PC-3 (cell line): Measurements from ENCODE around the gene ZNF324B. TPM values are rescaled to one million over a fixed set of nuclear protein-coding genes. Genes with fewer than 3 reads are reported as not detected.

ENCODE experiments used
- ATAC-seq: fragments of 200-7000 bp; cut with Tn5 transposase; 2 replicates; pipeline ENCODE4 v1.9.1; 2020; ENCODE audit warnings: mild to moderate bottlenecking, moderate library complexity
- BruUV-seq: library from RNA; stranded (reverse); fragments of 400-500 nt; replicated peaks from 2 replicates; lab custom pipeline; 2021; lab: Mats Ljungman, UMichigan
- CTCF ChIA-PET: fragments of 300-600 bp; sonication (Branson Sonifier 250); formaldehyde crosslinking; loops from one replicate; lab custom pipeline; 2022; ENCODE audit warnings: antibody characterized with exemption; lab: Charles Lee
- POLR2A ChIA-PET: fragments of 300-600 bp; sonication (Branson Sonifier 250); formaldehyde crosslinking; loops from one replicate; lab custom pipeline; 2022; ENCODE audit warnings: antibody characterized with exemption; ENCODE audit not compliant: unreplicated experiment; lab: Charles Lee
- DNase-seq: peaks from one replicate; pipeline ENCODE4 v3.0.0-alpha.2; 2015
- H2AFZ ChIP-seq: fragments of 300-600 bp; sonication (generic); 2 replicates; pipeline ENCODE4 v1.6.0; 2016; ENCODE audit warnings: antibody characterized with exemption, low read length
- H3F3A ChIP-seq: fragments of 300-600 bp; sonication (generic); one replicate; pipeline ENCODE4 v1.6.0; 2017; ENCODE audit warnings: antibody characterized with exemption, low read length, control low read depth, mild to moderate bottlenecking; ENCODE audit not compliant: unreplicated experiment
- H3K27ac ChIP-seq: fragments of 300-600 bp; sonication (generic); 2 replicates; pipeline ENCODE4 v1.5.1; 2016; ENCODE audit warnings: mild to moderate bottlenecking, low read length
- H3K27me3 ChIP-seq: fragments of 300-600 bp; sonication (generic); 2 replicates; pipeline ENCODE4 v1.6.1; 2016; ENCODE audit warnings: low read length, mixed read lengths
- H3K36me3 ChIP-seq: fragments of 300-600 bp; sonication (generic); 2 replicates; pipeline ENCODE4 v1.6.1; 2016; ENCODE audit warnings: low read depth, mixed run types, low read length, mixed read lengths
- H3K4me1 ChIP-seq: fragments of 300-600 bp; sonication (generic); 2 replicates; pipeline ENCODE4 v1.5.1; 2016; ENCODE audit warnings: low read length; ENCODE audit not compliant: insufficient read depth
- H3K4me2 ChIP-seq: fragments of 300-600 bp; sonication (generic); 2 replicates; pipeline ENCODE4 v1.6.0; 2016; ENCODE audit warnings: low read length
- H3K4me3 ChIP-seq: fragments of 300-600 bp; sonication (generic); 2 replicates; pipeline ENCODE4 v1.5.1; 2016; ENCODE audit warnings: mild to moderate bottlenecking, low read length, mixed read lengths
- H3K79me2 ChIP-seq: fragments of 300-600 bp; sonication (generic); 2 replicates; pipeline ENCODE4 v1.6.1; 2017; ENCODE audit warnings: low read length, mixed read lengths
- H3K9ac ChIP-seq: fragments of 300-600 bp; sonication (generic); 2 replicates; pipeline ENCODE4 v1.6.0; 2016; ENCODE audit warnings: mild to moderate bottlenecking, low read length
- H3K9me2 ChIP-seq: fragments of 300-600 bp; sonication (generic); replicated peaks from 2 replicates; pipeline ENCODE4 v1.6.1; 2016; ENCODE audit warnings: mixed run types, low read length, mixed read lengths
- H3K9me3 ChIP-seq: fragments of 300-600 bp; sonication (generic); 2 replicates; pipeline ENCODE4 v1.6.1; 2016; ENCODE audit warnings: low read length, mixed read lengths
- H4K20me1 ChIP-seq: fragments of 300-600 bp; sonication (generic); 2 replicates; pipeline ENCODE4 v1.6.1; 2016; ENCODE audit warnings: low read length, mixed read lengths
- EZH2 ChIP-seq: fragments of 300-600 bp; sonication (generic); IDR thresholded peaks from one replicate; pipeline ENCODE4 v1.6.1; 2017; ENCODE audit warnings: antibody characterized with exemption, mild to moderate bottlenecking, low read length; ENCODE audit not compliant: unreplicated experiment
- EZH2phosphoT487 ChIP-seq: fragments of 300-600 bp; sonication (generic); IDR thresholded peaks from 2 replicates; pipeline ENCODE4 v1.6.1; 2018; ENCODE audit warnings: mild to moderate bottlenecking, antibody characterized with exemption, low read length, borderline replicate concordance
- intact Hi-C: fragments of 100-400 bp; cut with micrococcal nuclease; formaldehyde crosslinking; loops from 2 replicates; pipeline ENCODE4 v1.9.0; 2023
- total RNA-seq: library from RNA; depleted of rRNA; stranded (reverse); fragments of >200 nt; gene quantifications from 2 replicates; pipeline ENCODE4 v1.2.3, GENCODE V29; 2014
- TF ChIP-seq, protein P1 (sequence below): fragments of 300-600 bp; sonication (generic); conservative IDR thresholded peaks from 2 replicates; pipeline ENCODE4 v1.5.1; 2017; ENCODE audit warnings: antibody characterized with exemption, low read depth, mild to moderate bottlenecking, low read length

ZNF324B gene
- total RNA-seq, 1 experiment from 2014 or later, result 11.2 TPM

DNA sequence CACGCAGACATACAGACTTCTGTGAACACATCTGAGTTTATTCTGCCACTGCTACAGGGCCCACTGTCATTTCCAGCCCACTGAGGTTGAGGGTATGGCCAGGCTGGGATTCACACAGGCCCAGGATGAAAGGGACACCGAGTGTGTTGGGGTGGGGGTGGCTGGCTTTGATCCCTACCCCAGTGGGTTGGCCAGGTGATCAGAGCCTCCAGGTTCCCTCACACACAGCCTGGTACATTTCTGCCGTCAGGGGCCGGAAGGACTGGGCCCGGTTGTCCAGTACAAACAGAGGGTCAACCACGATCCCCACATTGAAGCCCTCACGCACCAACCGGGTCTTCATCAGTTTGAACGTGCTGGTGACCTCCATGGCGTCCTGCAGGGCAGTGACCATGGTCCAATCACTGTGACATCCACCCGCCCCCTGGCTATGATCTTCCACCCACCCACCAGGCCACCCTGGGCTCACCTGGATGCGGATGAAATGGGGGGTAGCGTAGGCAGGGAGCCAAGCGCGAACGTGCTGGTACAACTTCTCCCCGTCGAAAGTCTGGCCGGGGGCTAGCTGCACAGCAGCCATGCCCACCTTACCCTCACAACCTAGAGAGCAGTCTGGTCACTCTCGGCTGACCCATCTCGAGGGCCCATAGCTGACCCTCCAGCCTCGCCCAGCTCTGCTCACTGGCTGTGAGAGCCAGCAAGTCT, 47.0 kb downstream of the ZNF324B start:
- ChIA-PET CTCF (no interaction called here), POLR2A (no interaction called here)
- TF ChIP-seq EZH2phosphoT487 (no peak), EZH2 (no peak)
- TF ChIP-seq, protein P1, sequence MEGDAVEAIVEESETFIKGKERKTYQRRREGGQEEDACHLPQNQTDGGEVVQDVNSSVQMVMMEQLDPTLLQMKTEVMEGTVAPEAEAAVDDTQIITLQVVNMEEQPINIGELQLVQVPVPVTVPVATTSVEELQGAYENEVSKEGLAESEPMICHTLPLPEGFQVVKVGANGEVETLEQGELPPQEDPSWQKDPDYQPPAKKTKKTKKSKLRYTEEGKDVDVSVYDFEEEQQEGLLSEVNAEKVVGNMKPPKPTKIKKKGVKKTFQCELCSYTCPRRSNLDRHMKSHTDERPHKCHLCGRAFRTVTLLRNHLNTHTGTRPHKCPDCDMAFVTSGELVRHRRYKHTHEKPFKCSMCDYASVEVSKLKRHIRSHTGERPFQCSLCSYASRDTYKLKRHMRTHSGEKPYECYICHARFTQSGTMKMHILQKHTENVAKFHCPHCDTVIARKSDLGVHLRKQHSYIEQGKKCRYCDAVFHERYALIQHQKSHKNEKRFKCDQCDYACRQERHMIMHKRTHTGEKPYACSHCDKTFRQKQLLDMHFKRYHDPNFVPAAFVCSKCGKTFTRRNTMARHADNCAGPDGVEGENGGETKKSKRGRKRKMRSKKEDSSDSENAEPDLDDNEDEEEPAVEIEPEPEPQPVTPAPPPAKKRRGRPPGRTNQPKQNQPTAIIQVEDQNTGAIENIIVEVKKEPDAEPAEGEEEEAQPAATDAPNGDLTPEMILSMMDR, result no peak
- TSS peak; percentile 74 for BruUV-seq
- H3K79me2 ChIP-seq, result peaks cover 33% of the 10 kb centered on the region
- H3K4me3 ChIP-seq, result peak overlapping the region; percentile 69
- no peaks in the 10 kb centered on the region for H3F3A ChIP-seq
- H3K27ac ChIP-seq, result 0 out of 2 replicates have a peak overlapping the region, but pooled peaks have one; percentile 0
- H2AFZ ChIP-seq, result peak overlapping the region; percentile 65
- peak overlapping the region; percentile 85 for H3K4me2 ChIP-seq
- H3K9ac ChIP-seq, result peak overlapping the region; percentile 77
- ATAC-seq, result no peak; the same call in 1 of the 2 replicates
- H3K27me3 ChIP-seq, result no peaks in the 10 kb centered on the region
- H3K9me3 ChIP-seq, result no peaks in the 10 kb centered on the region
- H3K9me2 ChIP-seq, result no peaks in the 10 kb centered on the region
- intact Hi-C loops, result loop anchor here (1.0 kb wide), 2 partner anchors 21 to 61 kb away; partner anchors contain the start of gene ZBTB45
- no peak for DNase-seq
- H3K36me3 ChIP-seq, result no peaks in the 10 kb centered on the region
- no peaks in the 10 kb centered on the region for H4K20me1 ChIP-seq
- H3K4me1 ChIP-seq, result peaks cover 21% of the 10 kb centered on the region

DNA sequence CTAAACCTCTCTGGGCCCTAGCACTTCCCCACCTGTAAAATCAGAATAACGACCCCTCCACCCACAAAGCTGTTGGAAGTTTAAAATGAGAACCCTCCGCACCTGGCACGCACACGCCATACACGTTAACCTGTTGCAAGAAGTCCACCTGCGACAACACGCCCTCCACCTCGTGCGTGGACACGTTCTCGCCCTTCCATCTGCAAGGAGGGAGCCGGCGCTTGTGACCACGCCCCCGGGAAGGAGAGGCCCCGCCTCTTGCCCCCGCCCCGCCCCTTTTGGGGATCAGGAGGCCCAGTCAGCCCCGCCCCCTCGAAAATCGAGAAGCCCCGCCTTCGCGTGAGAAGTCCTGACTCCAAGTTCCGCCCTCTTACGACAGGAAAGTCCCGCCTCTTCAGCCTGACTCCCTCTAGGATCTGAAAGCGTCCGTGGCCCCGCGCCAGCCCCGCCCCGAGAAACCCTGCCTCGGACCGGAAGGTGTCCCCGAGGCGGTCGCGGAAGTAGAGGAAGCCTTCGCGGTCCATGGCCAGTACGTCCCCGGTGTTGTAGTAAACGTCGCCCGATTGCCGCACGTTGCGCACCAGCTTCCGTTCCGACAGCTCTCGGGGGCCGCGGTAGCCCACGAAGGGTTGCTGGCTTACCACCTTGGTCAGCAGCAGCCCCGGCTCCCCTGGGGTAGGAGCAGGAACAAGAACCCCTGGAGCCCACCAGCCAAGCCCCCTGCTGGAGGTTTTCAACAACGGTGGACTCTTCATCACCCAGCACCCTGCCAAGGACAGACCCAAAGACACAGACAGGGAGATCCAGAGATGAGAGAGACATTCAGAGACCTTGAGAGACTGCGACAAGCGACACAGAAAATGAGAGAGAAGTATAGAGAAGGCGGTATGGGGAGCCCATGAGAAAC, 47.9 kb downstream of the ZNF324B start:
- peak overlapping the region; percentile 97 for H2AFZ ChIP-seq
- peak overlapping the region; percentile 29 for H3K27ac ChIP-seq
- peak overlapping the region; percentile 69 for H3K4me3 ChIP-seq
- H3K79me2 ChIP-seq, result peaks cover 32% of the 10 kb centered on the region
- no peaks in the 10 kb centered on the region for H3K9me2 ChIP-seq
- peak; percentile 98 for ATAC-seq
- H3K9ac ChIP-seq, result peak overlapping the region; percentile 77
- H3K4me1 ChIP-seq, result peaks cover 21% of the 10 kb centered on the region
- DNase-seq, result peak; percentile 100
- no peaks in the 10 kb centered on the region for H3F3A ChIP-seq
- H4K20me1 ChIP-seq, result no peaks in the 10 kb centered on the region
- TF ChIP-seq EZH2, result no peak
- TF ChIP-seq, protein P1, result 0 out of 2 replicates have a peak, but pooled peaks have one; percentile 28
- ChIA-PET POLR2A (no interaction called here), CTCF (interaction anchor here (0.6 kb wide), 1 partner anchor 127 kb away, joined by 3 read pairs; no protein-coding TSS in a partner anchor)
- H3K27me3 ChIP-seq, result no peaks in the 10 kb centered on the region
- no peaks in the 10 kb centered on the region for H3K9me3 ChIP-seq
- H3K4me2 ChIP-seq, result peak overlapping the region; percentile 85
- no peaks in the 10 kb centered on the region for H3K36me3 ChIP-seq
- intact Hi-C loops, result loop anchor here (1.0 kb wide), 2 partner anchors 20 to 60 kb away; partner anchors contain the start of gene ZBTB45
- TSS peak; percentile 93 for BruUV-seq
